ENCODE results near the gene CUBN. TPM values are rescaled to one million over a fixed set of nuclear protein-coding genes. Genes with fewer than 3 reads are reported as not detected.

CUBN gene
- total RNA-seq, 1 experiment from 2014 or later, result 0.80 TPM

DNA sequence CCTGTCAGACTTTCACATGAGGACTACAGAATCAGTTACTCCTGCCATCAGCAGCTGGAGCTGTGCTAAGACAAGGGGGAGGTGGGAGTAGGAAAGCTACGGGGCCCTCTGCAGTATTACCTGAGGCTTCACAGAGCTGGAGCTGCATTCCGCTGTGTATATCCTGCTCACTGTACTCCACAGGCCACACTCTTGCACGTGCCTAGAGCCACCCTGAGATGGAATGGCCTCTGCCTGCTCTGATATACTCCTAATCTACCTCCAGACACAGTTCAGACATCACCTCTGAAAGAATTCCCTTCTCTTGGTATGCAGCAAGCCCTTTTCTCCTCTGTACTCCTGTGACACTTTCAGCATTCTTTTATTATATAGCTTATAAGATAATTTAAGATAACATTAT, 37.1 kb upstream of the CUBN start:
- BruUV-seq (replicated peaks), result no TSS peak
- Histone ChIP-seq H3K27me3 (ENCODE audit: low read length) (no peaks in the 10 kb centered on the region), H3K4me3 (ENCODE audit: low read length) (no peak overlapping the region), H3K27ac (ENCODE audit: low read length) (no peak overlapping the region), H2AFZ (ENCODE audit: low read length) (no peak overlapping the region), H3K9me2 (replicated peaks; ENCODE audit: low read length) (no peaks in the 10 kb centered on the region), H3K9ac (ENCODE audit: low read length) (no peak overlapping the region), H4K20me1 (ENCODE audit: low read length) (no peaks in the 10 kb centered on the region), H3K4me2 (ENCODE audit: low read length) (no peak overlapping the region), H3K4me1 (ENCODE audit: insufficient read depth, low read length) (no peaks in the 10 kb centered on the region), H3F3A (ENCODE audit: low read length, unreplicated experiment) (no peaks in the 10 kb centered on the region), H3K79me2 (ENCODE audit: low read length) (no peaks in the 10 kb centered on the region), H3K36me3 (ENCODE audit: low read depth, low read length) (no peaks in the 10 kb centered on the region), H3K9me3 (ENCODE audit: low read length) (no peaks in the 10 kb centered on the region)
- CTCF ChIA-PET, result no interaction called here
- TF ChIP-seq EZH2phosphoT487 (IDR thresholded peaks at IDR 0.05; ENCODE audit: borderline replicate concordance, low read length) (no peak), CTCF (conservative IDR thresholded peaks at IDR 0.05; ENCODE audit: low read depth, low read length) (no peak), EZH2 (IDR thresholded peaks at IDR 0.05; ENCODE audit: low read length, unreplicated experiment) (no peak)
- DNase-seq (no peak), ATAC-seq (no peak)
- POLR2A ChIA-PET (ENCODE audit: unreplicated experiment), result no interaction called here
- intact Hi-C loops (cut with micrococcal nuclease), result no loop called here

DNA sequence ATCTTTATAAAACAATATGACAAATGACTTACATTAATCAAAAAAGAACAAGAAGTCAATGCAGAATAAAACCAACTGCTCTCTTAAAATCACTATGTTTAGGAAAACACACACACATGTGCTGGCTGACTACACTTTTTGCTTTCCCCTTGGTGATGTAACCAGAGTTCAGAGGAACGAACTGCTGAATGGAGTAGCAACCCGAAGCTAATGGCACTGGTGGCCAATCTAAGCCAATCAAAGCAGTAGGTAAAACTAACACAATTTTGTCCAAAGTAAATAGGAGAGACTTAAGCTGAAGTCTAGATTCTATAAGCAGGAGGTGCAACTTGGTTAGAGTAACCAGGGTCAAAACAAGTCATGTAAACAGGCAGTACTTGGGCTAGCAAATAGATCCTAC, 33.2 kb upstream of the CUBN start:
- DNase-seq (no peak), ATAC-seq (no peak)
- POLR2A ChIA-PET (ENCODE audit: unreplicated experiment), result no interaction called here
- Histone ChIP-seq H3K27me3 (ENCODE audit: low read length) (no peaks in the 10 kb centered on the region), H4K20me1 (ENCODE audit: low read length) (no peaks in the 10 kb centered on the region), H3K27ac (ENCODE audit: low read length) (no peak overlapping the region), H2AFZ (ENCODE audit: low read length) (no peak overlapping the region), H3K36me3 (ENCODE audit: low read depth, low read length) (no peaks in the 10 kb centered on the region), H3F3A (ENCODE audit: low read length, unreplicated experiment) (no peaks in the 10 kb centered on the region), H3K4me3 (ENCODE audit: low read length) (no peak overlapping the region), H3K4me2 (ENCODE audit: low read length) (no peak overlapping the region), H3K9me2 (replicated peaks; ENCODE audit: low read length) (no peaks in the 10 kb centered on the region), H3K9ac (ENCODE audit: low read length) (no peak overlapping the region), H3K79me2 (ENCODE audit: low read length) (no peaks in the 10 kb centered on the region), H3K4me1 (ENCODE audit: insufficient read depth, low read length) (no peaks in the 10 kb centered on the region), H3K9me3 (ENCODE audit: low read length) (no peaks in the 10 kb centered on the region)
- TF ChIP-seq EZH2phosphoT487 (IDR thresholded peaks at IDR 0.05; ENCODE audit: borderline replicate concordance, low read length), result no peak
- no peak for TF ChIP-seq EZH2 (IDR thresholded peaks at IDR 0.05; ENCODE audit: low read length, unreplicated experiment)
- TF ChIP-seq CTCF (conservative IDR thresholded peaks at IDR 0.05; ENCODE audit: low read depth, low read length), result no peak
- BruUV-seq (replicated peaks), result no TSS peak
- CTCF ChIA-PET, result no interaction called here
- intact Hi-C loops (cut with micrococcal nuclease), result no loop called here

DNA sequence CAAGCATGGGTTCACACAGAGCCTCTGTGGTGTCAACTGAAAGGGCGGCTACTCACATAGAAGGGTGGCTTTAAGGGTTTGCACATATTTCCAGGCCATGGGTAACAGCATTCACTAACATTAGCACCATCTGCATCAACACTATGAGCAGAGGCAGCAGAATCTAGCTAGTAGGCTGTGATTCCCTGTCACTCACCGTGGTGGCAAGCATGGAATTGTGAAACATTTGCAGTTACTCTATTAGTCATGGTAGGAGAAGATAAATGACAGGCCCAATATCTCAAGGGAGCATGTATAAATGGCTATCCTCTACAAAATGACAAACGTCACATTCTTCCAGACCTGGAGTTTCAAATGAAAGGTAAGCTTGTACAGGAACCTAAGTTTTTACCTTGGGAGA, 32.2 kb upstream of the CUBN start:
- ATAC-seq, result no peak
- ChIA-PET POLR2A (ENCODE audit: unreplicated experiment) (no interaction called here), CTCF (no interaction called here)
- Histone ChIP-seq H3K9me2 (replicated peaks; ENCODE audit: low read length) (no peaks in the 10 kb centered on the region), H3K9ac (ENCODE audit: low read length) (no peak overlapping the region), H3K4me3 (ENCODE audit: low read length) (no peak overlapping the region), H2AFZ (ENCODE audit: low read length) (no peak overlapping the region), H3K27ac (ENCODE audit: low read length) (no peak overlapping the region), H4K20me1 (ENCODE audit: low read length) (no peaks in the 10 kb centered on the region), H3F3A (ENCODE audit: low read length, unreplicated experiment) (no peaks in the 10 kb centered on the region), H3K9me3 (ENCODE audit: low read length) (no peaks in the 10 kb centered on the region), H3K4me1 (ENCODE audit: insufficient read depth, low read length) (no peaks in the 10 kb centered on the region), H3K79me2 (ENCODE audit: low read length) (no peaks in the 10 kb centered on the region), H3K27me3 (ENCODE audit: low read length) (no peaks in the 10 kb centered on the region), H3K36me3 (ENCODE audit: low read depth, low read length) (no peaks in the 10 kb centered on the region), H3K4me2 (ENCODE audit: low read length) (no peak overlapping the region)
- no TSS peak for BruUV-seq (replicated peaks)
- no peak for DNase-seq
- TF ChIP-seq EZH2 (IDR thresholded peaks at IDR 0.05; ENCODE audit: low read length, unreplicated experiment) (no peak), EZH2phosphoT487 (IDR thresholded peaks at IDR 0.05; ENCODE audit: borderline replicate concordance, low read length) (no peak), CTCF (conservative IDR thresholded peaks at IDR 0.05; ENCODE audit: low read depth, low read length) (no peak)
- intact Hi-C loops (cut with micrococcal nuclease), result no loop called here
